ENCODE data around the gene RAET1L. TPM values are rescaled to one million over a fixed set of nuclear protein-coding genes. Genes with fewer than 3 reads are reported as not detected.

The RAET1L gene
- total RNA-seq, 1 experiment from 2014 or later: not detected

DNA sequence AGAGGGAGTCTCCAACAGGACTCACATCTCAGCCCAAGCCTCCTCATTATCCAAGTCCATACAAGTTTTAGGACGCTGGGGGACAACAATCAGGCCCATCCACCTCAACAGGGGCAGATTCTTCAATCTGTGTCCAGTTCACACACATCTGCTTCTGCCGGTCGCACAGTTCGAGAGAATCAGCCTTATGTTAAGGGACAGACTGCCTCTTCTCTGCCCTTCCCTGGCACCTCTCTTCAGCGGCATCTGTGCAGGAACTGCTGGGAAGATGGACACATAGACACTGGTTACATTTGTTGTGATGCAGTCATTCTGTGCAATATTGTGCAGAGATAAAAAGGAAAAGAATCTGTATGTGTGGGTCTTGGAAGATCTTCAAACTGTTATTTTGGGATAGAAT lies 40.6 kb downstream of the RAET1L start:
- no peak overlapping the region for H3K27ac ChIP-seq (ENCODE audit: low read depth, low read length, poor library complexity, severe bottlenecking)
- BruUV-seq (replicated peaks): no TSS peak
- H3K36me3 ChIP-seq (ENCODE audit: insufficient read depth, low read length, poor library complexity, severe bottlenecking): no peaks in the 10 kb centered on the region
- ChIA-PET POLR2A (ENCODE audit: low non-redundant PET) (interaction anchor here (0.8 kb wide), 1 partner anchor 268 kb away, joined by 10 read pairs; no protein-coding TSS in a partner anchor), CTCF (no interaction called here)
- intact Hi-C loops (cut with micrococcal nuclease; ENCODE audit: unreplicated experiment): no loop called here
- no peak for DNase-seq (ENCODE audit: low spot score)
- H3K4me3 ChIP-seq (ENCODE audit: low read depth, low read length, poor library complexity, severe bottlenecking): no peak overlapping the region
- H3K9me3 ChIP-seq (ENCODE audit: low read depth, low read length, poor library complexity, severe bottlenecking): peaks cover 11% of the 10 kb centered on the region
- peaks cover 92% of the 10 kb centered on the region for H3K27me3 ChIP-seq (replicated peaks; ENCODE audit: insufficient read depth, low read depth, low read length, poor library complexity)
- TF ChIP-seq EZH2 (IDR thresholded peaks at IDR 0.05; ENCODE audit: borderline replicate concordance, low read depth, low read length, poor library complexity, severe bottlenecking): no peak
- TF ChIP-seq, protein P1, sequence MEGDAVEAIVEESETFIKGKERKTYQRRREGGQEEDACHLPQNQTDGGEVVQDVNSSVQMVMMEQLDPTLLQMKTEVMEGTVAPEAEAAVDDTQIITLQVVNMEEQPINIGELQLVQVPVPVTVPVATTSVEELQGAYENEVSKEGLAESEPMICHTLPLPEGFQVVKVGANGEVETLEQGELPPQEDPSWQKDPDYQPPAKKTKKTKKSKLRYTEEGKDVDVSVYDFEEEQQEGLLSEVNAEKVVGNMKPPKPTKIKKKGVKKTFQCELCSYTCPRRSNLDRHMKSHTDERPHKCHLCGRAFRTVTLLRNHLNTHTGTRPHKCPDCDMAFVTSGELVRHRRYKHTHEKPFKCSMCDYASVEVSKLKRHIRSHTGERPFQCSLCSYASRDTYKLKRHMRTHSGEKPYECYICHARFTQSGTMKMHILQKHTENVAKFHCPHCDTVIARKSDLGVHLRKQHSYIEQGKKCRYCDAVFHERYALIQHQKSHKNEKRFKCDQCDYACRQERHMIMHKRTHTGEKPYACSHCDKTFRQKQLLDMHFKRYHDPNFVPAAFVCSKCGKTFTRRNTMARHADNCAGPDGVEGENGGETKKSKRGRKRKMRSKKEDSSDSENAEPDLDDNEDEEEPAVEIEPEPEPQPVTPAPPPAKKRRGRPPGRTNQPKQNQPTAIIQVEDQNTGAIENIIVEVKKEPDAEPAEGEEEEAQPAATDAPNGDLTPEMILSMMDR (conservative IDR thresholded peaks at IDR 0.05; ENCODE audit: low read depth, low read length): no peak
- H3K4me1 ChIP-seq (ENCODE audit: insufficient read depth, low read length, poor library complexity, severe bottlenecking): peaks cover under 1% of the 10 kb centered on the region

DNA sequence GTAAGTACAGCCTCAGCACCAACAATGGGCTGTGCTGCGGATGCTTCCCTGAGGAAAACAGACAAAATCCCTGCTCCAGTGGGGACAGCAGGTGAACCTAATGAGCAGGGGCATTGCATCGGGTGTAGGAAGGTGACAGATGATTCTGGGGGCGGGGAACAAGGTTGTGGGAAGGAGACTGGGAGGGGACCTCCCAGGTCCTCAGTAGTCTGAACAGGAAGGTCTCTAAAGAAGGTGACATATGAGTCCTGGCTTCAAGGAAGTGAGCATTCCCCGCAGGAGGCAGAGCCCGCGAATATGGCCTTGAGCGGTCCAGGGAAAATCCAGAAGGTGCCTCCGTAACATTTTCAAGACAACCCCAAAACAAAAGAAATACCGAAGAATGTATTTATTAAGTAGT lies 42.2 kb downstream of the RAET1L start:
- TF ChIP-seq, protein P1 (conservative IDR thresholded peaks at IDR 0.05; ENCODE audit: low read depth, low read length): no peak
- TF ChIP-seq EZH2 (IDR thresholded peaks at IDR 0.05; ENCODE audit: borderline replicate concordance, low read depth, low read length, poor library complexity, severe bottlenecking): no peak
- no peak for DNase-seq (ENCODE audit: low spot score)
- no peak overlapping the region for H3K27ac ChIP-seq (ENCODE audit: low read depth, low read length, poor library complexity, severe bottlenecking)
- no TSS peak for BruUV-seq (replicated peaks)
- ChIA-PET POLR2A (ENCODE audit: low non-redundant PET) (no interaction called here), CTCF (no interaction called here)
- H3K9me3 ChIP-seq (ENCODE audit: low read depth, low read length, poor library complexity, severe bottlenecking): peaks cover 7% of the 10 kb centered on the region
- H3K36me3 ChIP-seq (ENCODE audit: insufficient read depth, low read length, poor library complexity, severe bottlenecking): no peaks in the 10 kb centered on the region
- intact Hi-C loops (cut with micrococcal nuclease; ENCODE audit: unreplicated experiment): no loop called here
- H3K27me3 ChIP-seq (replicated peaks; ENCODE audit: insufficient read depth, low read depth, low read length, poor library complexity): peaks cover 92% of the 10 kb centered on the region
- no peaks in the 10 kb centered on the region for H3K4me1 ChIP-seq (ENCODE audit: insufficient read depth, low read length, poor library complexity, severe bottlenecking)
- no peak overlapping the region for H3K4me3 ChIP-seq (ENCODE audit: low read depth, low read length, poor library complexity, severe bottlenecking)

DNA sequence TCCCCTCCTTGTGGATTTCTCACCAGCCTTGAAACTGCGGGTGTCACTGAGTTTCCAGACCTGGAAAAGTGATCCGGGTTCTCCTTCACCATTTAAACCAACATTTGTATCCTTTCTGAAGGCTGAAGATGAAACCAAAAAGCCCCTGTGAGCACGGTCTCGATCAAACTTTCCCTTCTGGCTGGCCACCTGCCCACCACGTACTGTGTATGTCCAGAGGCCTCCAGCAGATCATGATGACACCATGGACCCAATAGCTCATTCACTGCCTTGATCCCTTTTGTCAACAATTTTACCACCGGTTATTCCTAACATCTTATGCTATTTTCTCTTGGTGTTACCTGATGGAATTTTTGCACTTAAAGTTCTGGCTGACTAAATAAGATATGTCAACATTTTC lies 46.0 kb downstream of the RAET1L start:
- H3K36me3 ChIP-seq (ENCODE audit: insufficient read depth, low read length, poor library complexity, severe bottlenecking): no peaks in the 10 kb centered on the region
- H3K27ac ChIP-seq (ENCODE audit: low read depth, low read length, poor library complexity, severe bottlenecking): no peak overlapping the region
- DNase-seq (ENCODE audit: low spot score): no peak
- peaks cover 84% of the 10 kb centered on the region for H3K27me3 ChIP-seq (replicated peaks; ENCODE audit: insufficient read depth, low read depth, low read length, poor library complexity)
- intact Hi-C loops (cut with micrococcal nuclease; ENCODE audit: unreplicated experiment): no loop called here
- CTCF ChIA-PET: interaction anchor here (0.6 kb wide), 1 partner anchor 75 kb away, joined by 3 read pairs; no protein-coding TSS in a partner anchor
- TF ChIP-seq EZH2 (IDR thresholded peaks at IDR 0.05; ENCODE audit: borderline replicate concordance, low read depth, low read length, poor library complexity, severe bottlenecking): no peak
- TF ChIP-seq, protein P1 (conservative IDR thresholded peaks at IDR 0.05; ENCODE audit: low read depth, low read length): no peak
- BruUV-seq (replicated peaks): no TSS peak
- H3K4me1 ChIP-seq (ENCODE audit: insufficient read depth, low read length, poor library complexity, severe bottlenecking): no peaks in the 10 kb centered on the region
- POLR2A ChIA-PET (ENCODE audit: low non-redundant PET): no interaction called here
- no peak overlapping the region for H3K4me3 ChIP-seq (ENCODE audit: low read depth, low read length, poor library complexity, severe bottlenecking)
- H3K9me3 ChIP-seq (ENCODE audit: low read depth, low read length, poor library complexity, severe bottlenecking): no peaks in the 10 kb centered on the region

All from A673 (cell line).